HCT116 (cell line): Measurements from ENCODE around the gene HOXD11. TPM values are rescaled to one million over a fixed set of nuclear protein-coding genes. Genes with fewer than 3 reads are reported as not detected.

Source experiments
- ATAC-seq: fragments of 200-7000 bp; cut with Tn5 transposase; 2 replicates; pipeline ENCODE4 v1.9.1; 2020; ENCODE audit warnings: mild to moderate bottlenecking, moderate library complexity
- BruUV-seq: library from RNA; stranded (reverse); fragments of 400-500 nt; replicated peaks from 2 replicates; lab custom pipeline; 2021; lab: Mats Ljungman, UMichigan
- CTCF ChIA-PET: fragments of 300-600 bp; sonication (Branson Sonifier 250); formaldehyde crosslinking; loops from one replicate; lab custom pipeline; 2021; ENCODE audit warnings: antibody characterized with exemption; lab: Charles Lee
- POLR2A ChIA-PET: fragments of 300-600, 350-600 bp; sonication (Branson Sonifier 250); formaldehyde crosslinking; loops from one replicate; lab custom pipeline; 2021; ENCODE audit warnings: antibody characterized with exemption; lab: Charles Lee
- RAD21 ChIA-PET, 2 experiments: fragments of 300-600 bp; sonication (Branson Sonifier 250); formaldehyde crosslinking; loops; one replicate each; lab custom pipeline; 2023; ENCODE audit warnings: low total read pairs in 2 of 2; ENCODE audit not compliant: uncharacterized antibody in 2 of 2, unreplicated experiment in 2 of 2, low non-redundant PET in 1 of 2; lab: Charles Lee
- DNase-seq: peaks from one replicate; pipeline ENCODE4 v3.0.0-alpha.2; 2010; ENCODE audit warnings: low read depth, low spot score
- H2AFZ ChIP-seq: fragments of 200-600 bp; shearing (Covaris generic), sonication (generic); 2 replicates; pipeline ENCODE4 v1.6.1; 2017; ENCODE audit warnings: low read depth, mixed run types, mixed read lengths, antibody characterized with exemption, low read length; ENCODE audit not compliant: poor library complexity, severe bottlenecking
- H3K27ac ChIP-seq: 2 replicates; pipeline ENCODE4 v1.5.1; 2012; ENCODE audit warnings: low read depth, low read length
- H3K27me3 ChIP-seq: fragments of 200-600 bp; sonication (generic); 2 replicates; pipeline ENCODE4 v1.6.1; 2016; ENCODE audit warnings: mixed run types, low read length, mixed read lengths; ENCODE audit not compliant: insufficient read depth
- H3K36me3 ChIP-seq, 2 experiments: fragments of 200-500 bp in 1 of 2; fragments of 200-600 bp in 1 of 2; sonication (Bioruptor generic) in 1 of 2; sonication (generic) in 1 of 2; 2 replicates each; pipeline versions ENCODE4 v1.5.1 to v1.6.1; 2014 to 2016; ENCODE audit warnings: low read length in 2 of 2, inconsistent platforms in 1 of 2, mixed read lengths in 1 of 2, mixed run types in 1 of 2; ENCODE audit not compliant: insufficient read depth in 2 of 2, control insufficient read depth in 1 of 2
- H3K4me1 ChIP-seq, 2 experiments: fragments of 200-600 bp in 1 of 2; sonication (generic) in 1 of 2; 2 replicates each; pipeline versions ENCODE4 v1.5.1 to v1.6.1; 2012 to 2017; ENCODE audit warnings: low read length in 2 of 2, inconsistent platforms in 1 of 2, mild to moderate bottlenecking in 1 of 2, mixed read lengths in 1 of 2, mixed run types in 1 of 2, moderate library complexity in 1 of 2; ENCODE audit not compliant: insufficient read depth in 2 of 2, control insufficient read depth in 1 of 2
- H3K4me2 ChIP-seq: fragments of 200-600 bp; sonication (generic); 2 replicates; pipeline ENCODE4 v1.6.1; 2017; ENCODE audit warnings: mixed run types, low read length, mixed read lengths
- H3K4me3 ChIP-seq, 2 experiments: fragments of 200-600 bp in 1 of 2; sonication (generic) in 1 of 2; replicated peaks in 1 of 2; 2 replicates each; pipeline ENCODE4 v1.5.1; 2011 to 2016; ENCODE audit warnings: low read length in 2 of 2, control low read depth in 1 of 2, low read depth in 1 of 2, mild to moderate bottlenecking in 1 of 2, mixed read lengths in 1 of 2, mixed run types in 1 of 2
- H3K79me2 ChIP-seq: fragments of 200-600 bp; sonication (generic); 2 replicates; pipeline ENCODE4 v1.6.1; 2017; ENCODE audit warnings: mild to moderate bottlenecking, mixed run types, low read length, moderate library complexity, mixed read lengths; ENCODE audit not compliant: insufficient read depth
- H3K9ac ChIP-seq: fragments of 200-600 bp; sonication (generic); 2 replicates; pipeline ENCODE4 v1.6.1; 2016; ENCODE audit warnings: low read length, mixed read lengths
- H3K9me2 ChIP-seq: fragments of 200-600 bp; sonication (generic), shearing (Covaris generic); 2 replicates; pipeline ENCODE4 v1.6.1; 2017; ENCODE audit warnings: mixed run types, mild to moderate bottlenecking, moderate library complexity; ENCODE audit not compliant: insufficient read depth
- H3K9me3 ChIP-seq, 2 experiments: fragments of 200-500 bp in 1 of 2; fragments of 200-600 bp in 1 of 2; sonication (Bioruptor generic) in 1 of 2; sonication (generic) in 1 of 2; 2 replicates each; pipeline ENCODE4 v1.6.1; 2014 to 2017; ENCODE audit warnings: low read length in 2 of 2, mixed read lengths in 2 of 2, inconsistent platforms in 1 of 2, low read depth in 1 of 2, mild to moderate bottlenecking in 1 of 2, mixed run types in 1 of 2, moderate library complexity in 1 of 2; ENCODE audit not compliant: control insufficient read depth in 1 of 2, insufficient read depth in 1 of 2
- H4K20me1 ChIP-seq: fragments of 200-600 bp; sonication (generic), shearing (Covaris generic); 2 replicates; pipeline ENCODE4 v1.6.1; 2017; ENCODE audit warnings: mixed run types, mild to moderate bottlenecking, moderate library complexity; ENCODE audit not compliant: insufficient read depth
- CTCF ChIP-seq, 3 experiments: fragments of 200-600 bp in 1 of 3; sonication (generic) in 1 of 3; IDR thresholded peaks in 2 of 3; conservative IDR thresholded peaks in 1 of 3; 2 replicates each; pipeline ENCODE4 v1.5.1; 2012 to 2017; ENCODE audit warnings: low read depth in 2 of 3, low read length in 2 of 3, antibody characterized with exemption in 1 of 3, borderline replicate concordance in 1 of 3, control low read depth in 1 of 3, mild to moderate bottlenecking in 1 of 3, mixed read lengths in 1 of 3, mixed run types in 1 of 3, moderate library complexity in 1 of 3; ENCODE audit not compliant: insufficient read depth in 1 of 3
- EGR1 ChIP-seq: IDR thresholded peaks from 2 replicates; pipeline ENCODE4 v1.6.1; 2012; ENCODE audit warnings: low read depth
- EZH2 ChIP-seq: fragments of 200-600 bp; sonication (generic); IDR thresholded peaks from 2 replicates; pipeline ENCODE4 v1.6.1; 2017; ENCODE audit warnings: antibody characterized with exemption, mixed run types
- JUND ChIP-seq: IDR thresholded peaks from 2 replicates; pipeline ENCODE4 v1.6.1; 2012
- RAD21 ChIP-seq: IDR thresholded peaks from 2 replicates; pipeline ENCODE4 v1.6.1; 2012; ENCODE audit warnings: low read depth, mild to moderate bottlenecking
- SIN3A ChIP-seq: IDR thresholded peaks from 2 replicates; pipeline ENCODE4 v1.6.1; 2012; ENCODE audit warnings: low read depth
- SP1 ChIP-seq: IDR thresholded peaks from 2 replicates; pipeline ENCODE4 v1.6.1; 2012; ENCODE audit warnings: low read depth
- SRF ChIP-seq: IDR thresholded peaks from 2 replicates; pipeline ENCODE4 v1.6.1; 2012; ENCODE audit warnings: low read depth
- intact Hi-C: fragments of 100-400 bp; cut with micrococcal nuclease; formaldehyde crosslinking; loops from 2 replicates; pipeline ENCODE4 v1.10.0; 2022
- total RNA-seq: library from RNA; stranded (reverse); gene quantifications from one replicate; pipeline ENCODE4 v1.2.1, GENCODE V29; 2021; ENCODE audit not compliant: unreplicated experiment

HOXD11 gene
- total RNA-seq, 1 experiment from 2014 or later: not detected

- no peak for TF ChIP-seq CTCF (IDR thresholded peaks at IDR 0.05 in 2 of 3, conservative IDR thresholded peaks at IDR 0.05 in 1 of 3; ENCODE audit: borderline replicate concordance in 1 of 3, insufficient read depth in 1 of 3, low read depth in 2 of 3, low read length in 2 of 3)
Measured at GRCh38 chr2:176081837-176082524, 25.1 kb upstream of the HOXD11 start (continued).

DNA sequence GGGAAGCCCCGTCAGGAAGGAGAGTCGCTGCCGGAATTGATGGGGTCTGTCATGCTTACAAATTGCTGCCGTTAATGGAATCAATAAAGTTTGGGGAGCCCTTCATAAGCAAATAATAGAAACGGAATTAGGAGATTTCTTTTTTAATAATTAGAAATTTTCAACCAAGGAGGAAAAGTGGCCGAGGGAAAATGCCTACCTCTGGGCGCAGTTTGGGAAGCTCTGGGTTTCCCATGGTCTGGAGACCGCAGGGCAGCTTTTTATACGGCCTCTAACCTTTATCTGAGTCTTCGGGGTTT, 24.6 kb upstream of the HOXD11 start:
- H3K27ac ChIP-seq: no peak overlapping the region
- H3K4me3 ChIP-seq: no peak overlapping the region
- H3K79me2 ChIP-seq: no peaks in the 10 kb centered on the region
- no TSS peak for BruUV-seq
- H4K20me1 ChIP-seq: no peaks in the 10 kb centered on the region
- H3K9ac ChIP-seq: no peak overlapping the region
- RAD21 ChIA-PET: no interaction called here
- DNase-seq (no peak), ATAC-seq (no peak)
- intact Hi-C loops: loop anchor here (5.0 kb wide), 1 partner anchor 1385 kb away; no protein-coding TSS in a partner anchor
- H3K27me3 ChIP-seq: no peaks in the 10 kb centered on the region
- H3K4me1 ChIP-seq: no peaks in the 10 kb centered on the region
- no peak overlapping the region for H2AFZ ChIP-seq
- no peaks in the 10 kb centered on the region for H3K9me2 ChIP-seq
- no peaks in the 10 kb centered on the region; a peak in 1 of 4 replicates for H3K9me3 ChIP-seq
- H3K36me3 ChIP-seq: no peaks in the 10 kb centered on the region
- H3K4me2 ChIP-seq: no peak overlapping the region
- POLR2A ChIA-PET: no interaction called here
- TF ChIP-seq EGR1 (no peak), SRF (no peak), RAD21 (no peak), JUND (no peak), SP1 (no peak), SIN3A (no peak), EZH2 (no peak)
- CTCF ChIA-PET: no interaction called here
